A673 (cell line): ENCODE data around the gene RPL37.

Source experiments
- EZH2 ChIP-seq: fragments of 200-600 bp; sonication (generic); IDR thresholded peaks from 2 replicates; pipeline ENCODE4 v1.6.1; 2017; ENCODE audit warnings: borderline replicate concordance, low read depth, mild to moderate bottlenecking, mixed read lengths, antibody characterized with exemption, low read length; ENCODE audit not compliant: poor library complexity, severe bottlenecking
- TF ChIP-seq, protein P1 (sequence below): fragments of 300-800, 200-600 bp; sonication (generic); conservative IDR thresholded peaks from 2 replicates; pipeline ENCODE4 v1.5.1; 2017; ENCODE audit warnings: low read depth, mild to moderate bottlenecking, antibody characterized with exemption, low read length, moderate library complexity, mixed read lengths

GRCh38 chr5:40875958-40876357 lies 40.9 kb upstream of the RPL37 start:
- TF ChIP-seq, protein P1, sequence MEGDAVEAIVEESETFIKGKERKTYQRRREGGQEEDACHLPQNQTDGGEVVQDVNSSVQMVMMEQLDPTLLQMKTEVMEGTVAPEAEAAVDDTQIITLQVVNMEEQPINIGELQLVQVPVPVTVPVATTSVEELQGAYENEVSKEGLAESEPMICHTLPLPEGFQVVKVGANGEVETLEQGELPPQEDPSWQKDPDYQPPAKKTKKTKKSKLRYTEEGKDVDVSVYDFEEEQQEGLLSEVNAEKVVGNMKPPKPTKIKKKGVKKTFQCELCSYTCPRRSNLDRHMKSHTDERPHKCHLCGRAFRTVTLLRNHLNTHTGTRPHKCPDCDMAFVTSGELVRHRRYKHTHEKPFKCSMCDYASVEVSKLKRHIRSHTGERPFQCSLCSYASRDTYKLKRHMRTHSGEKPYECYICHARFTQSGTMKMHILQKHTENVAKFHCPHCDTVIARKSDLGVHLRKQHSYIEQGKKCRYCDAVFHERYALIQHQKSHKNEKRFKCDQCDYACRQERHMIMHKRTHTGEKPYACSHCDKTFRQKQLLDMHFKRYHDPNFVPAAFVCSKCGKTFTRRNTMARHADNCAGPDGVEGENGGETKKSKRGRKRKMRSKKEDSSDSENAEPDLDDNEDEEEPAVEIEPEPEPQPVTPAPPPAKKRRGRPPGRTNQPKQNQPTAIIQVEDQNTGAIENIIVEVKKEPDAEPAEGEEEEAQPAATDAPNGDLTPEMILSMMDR: no peak
- no peak for TF ChIP-seq EZH2
